CD14-positive monocyte (primary cell): ENCODE measurements around the gene GNAI1. TPM values are rescaled to one million over a fixed set of nuclear protein-coding genes. Genes with fewer than 3 reads are reported as not detected.
A peak's percentile ranks its signal among the peaks of the same experiment; 100 is the strongest.

Experiments
- DNase-seq, 3 donors: peaks; one replicate each; pipeline ENCODE4 v3.0.0-alpha.2; 2011 to 2022
- H2AFZ ChIP-seq: 2 replicates; pipeline ENCODE4 v1.6.0; 2012; ENCODE audit warnings: mild to moderate bottlenecking, low read depth, low read length, inconsistent platforms; ENCODE audit not compliant: insufficient read depth, poor library complexity, severe bottlenecking
- H3K27ac ChIP-seq, 2 donors: 1 replicate in 1 of 2; 2 replicates in 1 of 2; pipeline ENCODE4 v1.5.1; 2012 to 2013; ENCODE audit warnings: low read length in 2 of 2, control low read depth in 1 of 2, inconsistent platforms in 1 of 2, low read depth in 1 of 2, mild to moderate bottlenecking in 1 of 2
- H3K27me3 ChIP-seq, 2 donors: one replicate each; pipeline versions ENCODE4 v1.6.0 to v1.6.1; 2011 to 2013; ENCODE audit warnings: low read length in 2 of 2; ENCODE audit not compliant: control insufficient read depth in 2 of 2, insufficient read depth in 2 of 2
- H3K36me3 ChIP-seq, 2 donors: replicated peaks in 1 of 2; 1 replicate in 1 of 2; 2 replicates in 1 of 2; pipeline versions ENCODE4 v1.5.1 to v1.6.1; 2012 to 2013; ENCODE audit warnings: low read length in 2 of 2, control low read depth in 1 of 2, inconsistent platforms in 1 of 2, mild to moderate bottlenecking in 1 of 2; ENCODE audit not compliant: insufficient read depth in 2 of 2, control insufficient read depth in 1 of 2
- H3K4me1 ChIP-seq, 2 donors: 1 replicate in 1 of 2; 2 replicates in 1 of 2; pipeline versions ENCODE4 v1.5.1 to v1.6.1; 2012 to 2013; ENCODE audit warnings: low read length in 2 of 2, control low read depth in 1 of 2, inconsistent platforms in 1 of 2, mild to moderate bottlenecking in 1 of 2, moderate library complexity in 1 of 2; ENCODE audit not compliant: insufficient read depth in 2 of 2, control insufficient read depth in 1 of 2
- H3K4me2 ChIP-seq: replicated peaks from 2 replicates; pipeline ENCODE3; 2012; ENCODE audit warnings: low read length, moderate library complexity, mild to moderate bottlenecking; ENCODE audit not compliant: poor library complexity, severe bottlenecking; ENCODE audit errors: extremely low read depth
- H3K4me3 ChIP-seq, 3 experiments: fragments of 200-600 bp in 1 of 3; sonication (generic) in 1 of 3; replicated peaks in 1 of 3; 1 replicate in 2 of 3; 2 replicates in 1 of 3; pipeline ENCODE4 v1.5.1; 2011 to 2013; ENCODE audit warnings: low read length in 3 of 3, mild to moderate bottlenecking in 3 of 3, control low read depth in 2 of 3, low read depth in 2 of 3, inconsistent platforms in 1 of 3, moderate library complexity in 1 of 3
- H3K79me2 ChIP-seq: 2 replicates; pipeline ENCODE4 v1.6.0; 2012; ENCODE audit warnings: mild to moderate bottlenecking, control low read depth, inconsistent platforms, low read length, moderate library complexity; ENCODE audit not compliant: insufficient read depth
- H3K9ac ChIP-seq: 2 replicates; pipeline ENCODE4 v1.6.0; 2017; ENCODE audit warnings: low read length, mild to moderate bottlenecking; ENCODE audit not compliant: insufficient read depth, poor library complexity, severe bottlenecking
- H3K9me3 ChIP-seq, 2 donors: replicated peaks in 1 of 2; 1 replicate in 1 of 2; 2 replicates in 1 of 2; pipeline versions ENCODE4 v1.5.1 to v1.6.1; 2012 to 2013; ENCODE audit warnings: low read length in 2 of 2, control low read depth in 1 of 2; ENCODE audit not compliant: control insufficient read depth in 1 of 2, insufficient read depth in 1 of 2
- H4K20me1 ChIP-seq: 2 replicates; pipeline ENCODE4 v1.6.0; 2012; ENCODE audit warnings: mild to moderate bottlenecking, low read length, control low read depth, moderate library complexity; ENCODE audit not compliant: insufficient read depth
- H3K27ac Mint-ChIP-seq, 7 donors: one replicate each; pipeline ENCODE4 v1.8.0; 2020; ENCODE audit warnings: mild to moderate bottlenecking in 7 of 7, mixed read lengths in 7 of 7, moderate library complexity in 6 of 7, inconsistent platforms in 2 of 7
- H3K27me3 Mint-ChIP-seq, 3 donors: one replicate each; pipeline ENCODE4 v1.8.0; 2021 to 2022; ENCODE audit warnings: low read depth in 3 of 3, mild to moderate bottlenecking in 3 of 3, mixed read lengths in 3 of 3, moderate library complexity in 3 of 3, inconsistent platforms in 1 of 3
- H3K36me3 Mint-ChIP-seq, 2 donors: one replicate each; pipeline ENCODE4 v1.8.0; 2020; ENCODE audit warnings: mixed read lengths in 2 of 2, inconsistent platforms in 1 of 2, mild to moderate bottlenecking in 1 of 2
- H3K4me1 Mint-ChIP-seq: one replicate; pipeline ENCODE4 v1.8.0; 2020; ENCODE audit warnings: mild to moderate bottlenecking, mixed read lengths
- H3K4me3 Mint-ChIP-seq, 2 donors: one replicate each; pipeline ENCODE4 v1.8.0; 2020; ENCODE audit warnings: mild to moderate bottlenecking in 2 of 2, mixed read lengths in 2 of 2, moderate library complexity in 1 of 2
- H3K9me3 Mint-ChIP-seq, 7 donors: one replicate each; pipeline ENCODE4 v1.8.0; 2020 to 2022; ENCODE audit warnings: mixed read lengths in 7 of 7, mild to moderate bottlenecking in 6 of 7, moderate library complexity in 6 of 7, inconsistent platforms in 2 of 7
- WGBS: methylation state at CpG from one replicate; pipeline ENCODE4 v1.1.5; 2013; ENCODE audit warnings: missing lambda C conversion rate; ENCODE audit not compliant: insufficient coverage; 5-methylcytosine and 5-hydroxymethylcytosine counted together
- intact Hi-C, 2 donors: fragments of 100-400 bp; cut with micrococcal nuclease; formaldehyde crosslinking; loops; one replicate each; pipeline versions ENCODE4 v1.15.0 to v1.15.1; 2023
- polyA plus RNA-seq, 3 donors: library from polyadenylated mRNA; depleted of rRNA in 1 of 3; unstranded in 2 of 3; stranded (reverse) in 1 of 3; fragments of 300-500 nt in 2 of 3; fragments of >200 nt in 1 of 3; fragmentation: Illumina TruSeq in 2 of 3; gene quantifications; 1 replicate in 2 of 3; 2 replicates in 1 of 3; pipeline ENCODE4 v1.2.3, GENCODE V29; 2012 to 2021
- TF ChIP-seq, protein P1 (sequence below): fragments of 200-600 bp; IDR thresholded peaks from one replicate; pipeline ENCODE4 v1.8.0; 2022; ENCODE audit warnings: antibody characterized with exemption, mild to moderate bottlenecking

GNAI1 gene
- polyA plus RNA-seq, 3 donors, result 0.72 to 1.0 (median 0.79) TPM

GRCh38 chr7:80136261-80137055 lies 1.8 kb downstream of the GNAI1 start:
- H3K79me2 ChIP-seq, result no peaks in the 10 kb centered on the region
- peaks cover 25 to 36% of the 10 kb centered on the region in 2 donors for H3K27me3 ChIP-seq
- TF ChIP-seq, protein P1, sequence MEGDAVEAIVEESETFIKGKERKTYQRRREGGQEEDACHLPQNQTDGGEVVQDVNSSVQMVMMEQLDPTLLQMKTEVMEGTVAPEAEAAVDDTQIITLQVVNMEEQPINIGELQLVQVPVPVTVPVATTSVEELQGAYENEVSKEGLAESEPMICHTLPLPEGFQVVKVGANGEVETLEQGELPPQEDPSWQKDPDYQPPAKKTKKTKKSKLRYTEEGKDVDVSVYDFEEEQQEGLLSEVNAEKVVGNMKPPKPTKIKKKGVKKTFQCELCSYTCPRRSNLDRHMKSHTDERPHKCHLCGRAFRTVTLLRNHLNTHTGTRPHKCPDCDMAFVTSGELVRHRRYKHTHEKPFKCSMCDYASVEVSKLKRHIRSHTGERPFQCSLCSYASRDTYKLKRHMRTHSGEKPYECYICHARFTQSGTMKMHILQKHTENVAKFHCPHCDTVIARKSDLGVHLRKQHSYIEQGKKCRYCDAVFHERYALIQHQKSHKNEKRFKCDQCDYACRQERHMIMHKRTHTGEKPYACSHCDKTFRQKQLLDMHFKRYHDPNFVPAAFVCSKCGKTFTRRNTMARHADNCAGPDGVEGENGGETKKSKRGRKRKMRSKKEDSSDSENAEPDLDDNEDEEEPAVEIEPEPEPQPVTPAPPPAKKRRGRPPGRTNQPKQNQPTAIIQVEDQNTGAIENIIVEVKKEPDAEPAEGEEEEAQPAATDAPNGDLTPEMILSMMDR, result no peak
- H3K36me3 Mint-ChIP-seq, result peaks cover 0 to 8% of the 10 kb centered on the region in 2 donors
- peak overlapping the region; percentile 92 to 98 for H3K4me3 Mint-ChIP-seq
- H3K27me3 Mint-ChIP-seq, result peaks cover 26 to 52% (median 38%) of the 10 kb centered on the region in 3 donors
- peak overlapping the region; percentile 62 for H3K9ac ChIP-seq
- H4K20me1 ChIP-seq, result no peaks in the 10 kb centered on the region
- peak in 1 of 3 donors; percentile 10 for DNase-seq
- H2AFZ ChIP-seq, result peak overlapping the region; percentile 95
- no peak overlapping the region for H3K27ac ChIP-seq
- peaks cover 12 to 14% of the 10 kb centered on the region in 2 donors for H3K4me1 ChIP-seq
- H3K27ac Mint-ChIP-seq, result no peak overlapping the region
- no peaks in the 10 kb centered on the region for H3K9me3 ChIP-seq
- no peaks in the 10 kb centered on the region for H3K36me3 ChIP-seq
- peaks cover 0 to 7% (median 1%) of the 10 kb centered on the region in 7 donors for H3K9me3 Mint-ChIP-seq
- peak overlapping the region; percentile 94 for H3K4me2 ChIP-seq
- peak overlapping the region; percentile 80 to 89 (median 84) for H3K4me3 ChIP-seq
- intact Hi-C loops, result no loop called here
- H3K4me1 Mint-ChIP-seq, result peaks cover 27% of the 10 kb centered on the region
- 23% methylated on average over 2 of the region's 4 CpGs for WGBS

DNA sequence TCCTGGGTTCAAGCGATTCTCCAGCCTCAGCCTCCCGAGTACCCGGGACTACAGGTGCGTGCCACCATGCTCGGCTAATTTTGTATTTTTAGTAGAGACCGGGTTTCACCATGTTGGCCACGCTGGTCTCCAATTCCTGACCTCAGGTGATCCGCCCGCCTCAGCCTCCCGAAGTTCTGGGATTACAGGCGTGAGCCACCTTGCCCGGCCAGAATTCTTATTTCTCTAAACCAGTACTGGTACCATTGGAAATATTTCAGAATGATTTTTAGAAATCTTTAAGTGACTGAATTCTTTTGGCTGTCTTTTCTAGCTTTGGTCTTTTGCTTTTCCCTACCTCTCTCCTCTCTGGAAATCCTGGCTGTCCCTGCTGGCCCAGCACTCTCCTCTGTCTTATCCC lies 2.8 kb downstream of the GNAI1 start:
- 35% methylated on average over 7 of the region's 12 CpGs for WGBS

More for the DNA sequence above, 2.8 kb downstream of the GNAI1 start:
- no peak overlapping the region for H3K4me2 ChIP-seq
- H3K4me1 Mint-ChIP-seq, result peaks cover 27% of the 10 kb centered on the region
- intact Hi-C loops, result no loop called here
- no peak overlapping the region for H3K9ac ChIP-seq
- H4K20me1 ChIP-seq, result no peaks in the 10 kb centered on the region
- H3K9me3 ChIP-seq, result no peaks in the 10 kb centered on the region
- H3K27me3 ChIP-seq, result peaks cover 25 to 36% of the 10 kb centered on the region in 2 donors
- TF ChIP-seq, protein P1, result no peak
- no peak for DNase-seq
- no peak overlapping the region for H3K27ac ChIP-seq
- no peak overlapping the region for H3K4me3 ChIP-seq
- H3K4me1 ChIP-seq, result peaks cover 12 to 14% of the 10 kb centered on the region in 2 donors
- peaks cover 0 to 8% of the 10 kb centered on the region in 2 donors for H3K36me3 Mint-ChIP-seq
- no peaks in the 10 kb centered on the region for H3K79me2 ChIP-seq
- no peak overlapping the region for H2AFZ ChIP-seq
- no peaks in the 10 kb centered on the region for H3K36me3 ChIP-seq
- no peak overlapping the region for H3K27ac Mint-ChIP-seq
- H3K27me3 Mint-ChIP-seq, result peaks cover 26 to 52% (median 38%) of the 10 kb centered on the region in 3 donors
- peak overlapping the region in 1 of 2 donors; percentile 54 for H3K4me3 Mint-ChIP-seq
- H3K9me3 Mint-ChIP-seq, result peaks cover 0 to 7% (median 1%) of the 10 kb centered on the region in 7 donors
